BLaER1 treated with 17β-estradiol and CSF1 and Interleukin-3, amounts not matched to agents 10 nM and 100 nM (cell line): Measurements from ENCODE around the gene HORMAD2.
A peak's percentile ranks its signal among the peaks of the same experiment; 100 is the strongest.

Experiments used
- H3K27ac ChIP-seq, 11 experiments: shearing (Covaris generic); formaldehyde crosslinking; 2 replicates each; pipeline ENCODE4 v1.8.1; 2022
- H3K27me3 ChIP-seq, 11 experiments: shearing (Covaris generic); formaldehyde crosslinking; 2 replicates each; pipeline ENCODE4 v1.8.1; 2022
- H3K36me3 ChIP-seq, 11 experiments: shearing (Covaris generic); formaldehyde crosslinking; 2 replicates each; pipeline ENCODE4 v1.8.1; 2022
- H3K4me1 ChIP-seq, 10 experiments: shearing (Covaris generic); formaldehyde crosslinking; 2 replicates each; pipeline ENCODE4 v1.8.1; 2022
- H3K4me2 ChIP-seq, 11 experiments: shearing (Covaris generic); formaldehyde crosslinking; 2 replicates each; pipeline ENCODE4 v1.8.1; 2022
- H3K4me3 ChIP-seq, 10 experiments: shearing (Covaris generic); formaldehyde crosslinking; 2 replicates each; pipeline ENCODE4 v1.8.1; 2022
- H3K9ac ChIP-seq, 11 experiments: shearing (Covaris generic); formaldehyde crosslinking; 2 replicates each; pipeline ENCODE4 v1.8.1; 2022
- H3K9me3 ChIP-seq, 11 experiments: shearing (Covaris generic); formaldehyde crosslinking; replicated peaks in 1 of 11; 2 replicates each; pipeline ENCODE4 v1.8.1; 2022
- H4K20me1 ChIP-seq, 11 experiments: shearing (Covaris generic); formaldehyde crosslinking; 2 replicates each; pipeline ENCODE4 v1.8.1; 2022
- Cebpa-rat ChIP-seq, 11 experiments: shearing (Covaris generic); IDR thresholded peaks; 2 replicates each; pipeline ENCODE4 v1.8.1; 2022

HORMAD2 gene

DNA sequence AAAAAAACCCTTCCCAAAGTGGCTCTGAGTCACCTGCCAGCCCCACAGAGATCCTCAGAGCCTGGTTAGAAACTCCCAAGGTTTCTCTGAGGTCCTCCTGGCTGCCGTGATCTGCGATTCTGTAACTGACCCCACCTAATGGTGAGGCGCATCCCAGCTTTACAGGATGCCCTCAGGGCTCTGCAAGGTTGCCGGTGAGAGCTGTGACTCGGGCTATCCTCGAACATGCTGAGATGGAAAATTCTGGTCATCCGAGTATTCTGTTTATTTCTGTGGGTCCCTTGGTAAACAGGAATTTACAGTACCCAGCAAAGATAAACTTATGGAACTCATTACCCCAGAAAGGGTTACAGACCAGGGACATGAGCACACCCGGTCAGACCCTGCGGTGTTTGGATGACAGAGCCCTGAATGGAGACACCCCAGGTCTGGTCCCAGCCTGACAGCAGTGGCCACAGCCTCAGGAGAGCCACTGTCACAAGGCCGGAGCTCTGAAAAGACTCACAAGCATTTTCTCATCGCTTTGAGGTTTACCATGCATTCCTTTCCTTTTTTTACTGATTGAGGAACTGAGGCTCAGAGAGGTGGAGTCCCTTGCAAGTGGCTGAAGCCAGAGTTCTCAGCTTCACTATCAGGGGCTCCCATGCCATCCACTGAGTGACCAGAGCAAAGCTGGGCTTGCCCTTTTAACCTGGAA, 144.0 kb downstream of the HORMAD2 start:
- peak overlapping the region; percentile 64 to 93 (median 83) for H3K4me2 ChIP-seq
- no peaks in the 10 kb centered on the region for H3K9me3 ChIP-seq
- no peak for TF ChIP-seq Cebpa-rat (IDR thresholded peaks at IDR 0.05)
- H3K27me3 ChIP-seq: peaks cover 0 to 24% (median 0%) of the 10 kb centered on the region in 11 experiments; a peak in 8 of 22 replicates
- H3K36me3 ChIP-seq: no peaks in the 10 kb centered on the region
- H3K4me1 ChIP-seq: peaks cover 32 to 73% (median 58%) of the 10 kb centered on the region in 10 experiments
- peaks cover 0 to 6% (median 0%) of the 10 kb centered on the region in 11 experiments; a peak in 1 of 22 replicates for H4K20me1 ChIP-seq
- no peak overlapping the region for H3K4me3 ChIP-seq
- no peak overlapping the region for H3K27ac ChIP-seq
- H3K9ac ChIP-seq: peak overlapping the region in 1 of 11 experiments; percentile 14; a peak in 1 of 22 replicates

DNA sequence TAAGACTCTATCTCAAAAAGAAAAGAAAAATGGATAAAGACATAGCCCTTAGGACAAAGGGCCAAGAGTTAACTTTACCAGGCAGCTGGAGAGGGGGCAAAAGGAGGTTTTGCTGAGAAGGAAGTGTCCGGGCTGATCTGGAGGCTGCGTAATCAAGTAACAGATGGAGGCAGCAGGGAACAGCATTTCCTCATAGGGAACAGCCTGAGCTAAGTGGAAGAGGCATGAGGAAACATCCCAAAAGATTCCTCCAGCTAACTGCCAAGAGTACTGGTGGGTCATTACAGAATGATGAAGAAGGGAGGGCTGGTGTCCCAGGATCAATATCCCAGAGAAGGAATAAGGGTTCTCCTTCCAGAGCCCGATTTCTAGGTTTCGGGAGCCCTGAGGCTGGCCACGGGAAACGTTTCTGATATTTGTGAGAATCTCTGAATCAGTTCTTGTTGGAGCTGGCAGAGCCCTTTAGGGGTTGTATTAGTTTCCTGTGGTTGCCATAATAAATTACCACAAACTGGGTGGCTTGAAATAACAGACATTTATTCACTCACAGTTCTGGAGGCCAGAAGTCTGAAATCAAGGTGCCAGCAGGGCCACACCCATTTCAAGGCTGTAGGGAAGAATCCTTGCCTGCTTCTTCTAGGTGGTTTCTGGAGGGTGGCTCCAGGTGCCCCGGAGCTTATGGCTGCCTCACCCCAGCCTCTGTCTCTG, 145.1 kb downstream of the HORMAD2 start:
- no peak for TF ChIP-seq Cebpa-rat (IDR thresholded peaks at IDR 0.05)
- no peak overlapping the region for H3K27ac ChIP-seq
- H3K9ac ChIP-seq: no peak overlapping the region
- no peaks in the 10 kb centered on the region for H3K9me3 ChIP-seq
- peak overlapping the region in 9 of 11 experiments; percentile 64 to 93 (median 83); a peak in 13 of 22 replicates for H3K4me2 ChIP-seq
- H4K20me1 ChIP-seq: peaks cover 0 to 6% (median 0%) of the 10 kb centered on the region in 11 experiments; a peak in 1 of 22 replicates
- H3K36me3 ChIP-seq: no peaks in the 10 kb centered on the region
- H3K27me3 ChIP-seq: peaks cover 0 to 21% (median 0%) of the 10 kb centered on the region in 11 experiments; a peak in 8 of 22 replicates
- peaks cover 32 to 64% (median 52%) of the 10 kb centered on the region in 10 experiments for H3K4me1 ChIP-seq
- H3K4me3 ChIP-seq: no peak overlapping the region

DNA sequence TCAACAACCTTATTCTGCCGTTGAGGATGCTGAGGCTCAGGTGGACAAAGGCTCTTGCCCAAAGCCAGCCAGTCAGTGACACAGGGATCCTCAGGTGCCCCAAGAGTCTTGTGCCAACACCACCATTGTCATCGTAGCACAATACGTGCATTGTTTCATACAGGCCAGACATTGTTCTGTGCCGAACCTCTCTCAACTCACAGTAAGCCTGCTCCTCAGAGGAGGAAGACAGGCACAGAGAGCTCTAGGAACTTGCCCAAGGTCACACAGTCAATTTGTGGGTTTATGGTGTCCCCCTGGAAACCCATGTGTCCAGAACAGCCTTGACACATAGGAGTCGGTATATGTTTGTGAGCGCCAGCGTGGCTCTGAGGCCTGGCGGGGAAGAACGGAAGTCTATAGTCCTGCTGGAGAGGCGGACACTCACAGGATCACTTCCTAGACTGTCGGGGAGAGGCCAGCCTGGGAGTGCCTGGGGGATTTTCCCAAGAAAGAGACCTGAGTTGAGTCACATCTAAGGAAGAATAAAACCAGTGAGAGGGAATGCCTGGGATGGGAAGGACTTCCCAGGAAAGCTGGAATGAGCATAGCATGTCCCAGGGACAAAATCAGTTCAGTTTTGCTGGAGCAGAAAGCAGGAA, 146.0 kb downstream of the HORMAD2 start:
- Histone ChIP-seq H3K9ac (no peak overlapping the region), H3K27me3 (peaks cover 0 to 12% (median 0%) of the 10 kb centered on the region in 11 experiments; a peak in 6 of 22 replicates), H3K27ac (no peak overlapping the region), H3K4me1 (peaks cover 27 to 55% (median 43%) of the 10 kb centered on the region in 10 experiments), H3K4me3 (no peak overlapping the region), H3K36me3 (no peaks in the 10 kb centered on the region), H3K4me2 (no peak overlapping the region), H3K9me3 (no peaks in the 10 kb centered on the region), H4K20me1 (peaks cover 0 to 3% (median 0%) of the 10 kb centered on the region in 11 experiments; a peak in 1 of 22 replicates)
- no peak for TF ChIP-seq Cebpa-rat (IDR thresholded peaks at IDR 0.05)
